GM12873 (cell line): ENCODE measurements around the gene DND1.

Experiments used
- CTCF ChIP-seq: IDR thresholded peaks from 2 replicates; pipeline ENCODE4 v1.5.1; 2012; ENCODE audit warnings: low read depth, mild to moderate bottlenecking, moderate library complexity, low read length, control low read depth; ENCODE audit not compliant: insufficient read depth; ENCODE audit errors: missing control alignments

Gene DND1

GRCh38 chr5:140677947-140678346 lies 4.6 kb upstream of the DND1 start:
- TF ChIP-seq CTCF = no peak

GRCh38 chr5:140674629-140675028 lies 1.3 kb upstream of the DND1 start:
- no peak for TF ChIP-seq CTCF

- no peak for TF ChIP-seq CTCF
Measured at GRCh38 chr5:140674211-140674610, 835 bp upstream of the DND1 start.

- TF ChIP-seq CTCF = no peak
Measured at GRCh38 chr5:140672455-140673186, 755 bp downstream of the DND1 start.

GRCh38 chr5:140671472-140672125 lies 1.8 kb downstream of the DND1 start:
- TF ChIP-seq CTCF = no peak

GRCh38 chr5:140664359-140665119 lies 8.8 kb downstream of the DND1 start, which contains the start of gene WDR55:
Gene WDR55 (plus strand): TSS chr5:140664904. CDS start chr5:140664913, 9 bp downstream.
- TF ChIP-seq CTCF = no peak

- TF ChIP-seq CTCF = no peak
Measured at GRCh38 chr5:140664030-140664358, 9.4 kb downstream of the DND1 start.
